Calu3 (cell line): ENCODE measurements around the gene BCL2L1. TPM values are rescaled to one million over a fixed set of nuclear protein-coding genes. Genes with fewer than 3 reads are reported as not detected.

Source experiments
- BruUV-seq: library from RNA; stranded (reverse); fragments of 400-500 nt; replicated peaks from 2 replicates; lab custom pipeline; 2021; lab: Mats Ljungman, UMichigan
- CTCF ChIA-PET: fragments of 300-600 bp; sonication (Branson Sonifier 250); formaldehyde crosslinking; loops from one replicate; lab custom pipeline; 2022; ENCODE audit warnings: antibody characterized with exemption; lab: Charles Lee
- DNase-seq: peaks from one replicate; pipeline ENCODE4 v3.0.0; 2022
- H3K27ac Mint-ChIP-seq: one replicate; pipeline ENCODE4 v1.8.0; 2022; ENCODE audit warnings: mixed read lengths; ENCODE audit not compliant: unreplicated experiment
- H3K27me3 Mint-ChIP-seq: one replicate; pipeline ENCODE4 v1.8.0; 2022; ENCODE audit warnings: mixed read lengths; ENCODE audit not compliant: unreplicated experiment
- H3K36me3 Mint-ChIP-seq: one replicate; pipeline ENCODE4 v1.8.0; 2022; ENCODE audit warnings: mild to moderate bottlenecking, moderate library complexity, mixed read lengths; ENCODE audit not compliant: insufficient read depth, unreplicated experiment
- H3K4me1 Mint-ChIP-seq: one replicate; pipeline ENCODE4 v1.8.0; 2022; ENCODE audit warnings: mild to moderate bottlenecking, low read depth, mixed read lengths; ENCODE audit not compliant: unreplicated experiment
- H3K4me3 Mint-ChIP-seq: one replicate; pipeline ENCODE4 v1.8.0; 2022; ENCODE audit warnings: mild to moderate bottlenecking, low read depth, moderate library complexity, mixed read lengths; ENCODE audit not compliant: unreplicated experiment
- H3K9me3 Mint-ChIP-seq: one replicate; pipeline ENCODE4 v1.8.0; 2022; ENCODE audit warnings: low read depth, mixed read lengths; ENCODE audit not compliant: unreplicated experiment
- CTCF ChIP-seq: fragments of 200-600 bp; IDR thresholded peaks from one replicate; pipeline ENCODE4 v1.8.0; 2022; ENCODE audit warnings: antibody characterized with exemption; ENCODE audit not compliant: unreplicated experiment
- intact Hi-C: fragments of 100-400 bp; cut with micrococcal nuclease; formaldehyde crosslinking; loops from one replicate; pipeline ENCODE4 v1.10.0; 2022; ENCODE audit not compliant: unreplicated experiment
- total RNA-seq: library from RNA; stranded (reverse); gene quantifications from 2 replicates; pipeline ENCODE4 v1.2.3, GENCODE V29; 2022

The BCL2L1 gene
- total RNA-seq, 1 experiment from 2014 or later: 290 TPM

GRCh38 chr20:31764641-31765305, 42.1 kb upstream of the BCL2L1 start:
- CTCF ChIA-PET: no interaction called here
- Mint-ChIP-seq H3K27me3 (no peaks in the 10 kb centered on the region), H3K4me1 (no peaks in the 10 kb centered on the region), H3K4me3 (no peak overlapping the region), H3K27ac (no peak overlapping the region), H3K36me3 (peaks cover 48% of the 10 kb centered on the region), H3K9me3 (no peaks in the 10 kb centered on the region)
- no peak for DNase-seq
- BruUV-seq: no TSS peak
- TF ChIP-seq CTCF: no peak
- intact Hi-C loops: no loop called here

- Mint-ChIP-seq H3K36me3 (peaks cover 44% of the 10 kb centered on the region), H3K4me3 (no peak overlapping the region), H3K27me3 (no peaks in the 10 kb centered on the region), H3K9me3 (no peaks in the 10 kb centered on the region), H3K4me1 (no peaks in the 10 kb centered on the region), H3K27ac (no peak overlapping the region)
- intact Hi-C loops: no loop called here
- TSS peak; percentile 6 for BruUV-seq
- DNase-seq: no peak
- no peak for TF ChIP-seq CTCF
- CTCF ChIA-PET: no interaction called here
Measured at GRCh38 chr20:31760519-31761240, 38.0 kb upstream of the BCL2L1 start.

- TF ChIP-seq CTCF: no peak
- no peak overlapping the region for H3K27ac Mint-ChIP-seq
- no peaks in the 10 kb centered on the region for H3K9me3 Mint-ChIP-seq
- H3K4me1 Mint-ChIP-seq: no peaks in the 10 kb centered on the region
- intact Hi-C loops: no loop called here
- no peak overlapping the region for H3K4me3 Mint-ChIP-seq
- H3K27me3 Mint-ChIP-seq: no peaks in the 10 kb centered on the region
- DNase-seq: no peak
- BruUV-seq: no TSS peak
- H3K36me3 Mint-ChIP-seq: peaks cover 44% of the 10 kb centered on the region
- CTCF ChIA-PET: interaction anchor here (0.7 kb wide), 1 partner anchor 137 kb away, joined by 3 read pairs; no protein-coding TSS in a partner anchor
Measured at GRCh38 chr20:31759836-31760518, 37.3 kb upstream of the BCL2L1 start.

- no peaks in the 10 kb centered on the region for H3K4me1 Mint-ChIP-seq
- peaks cover 44% of the 10 kb centered on the region for H3K36me3 Mint-ChIP-seq
- CTCF ChIA-PET: interaction anchor here (0.6 kb wide), 1 partner anchor 8 kb away, joined by 3 read pairs; no protein-coding TSS in a partner anchor
- no peak overlapping the region for H3K4me3 Mint-ChIP-seq
- no peak for TF ChIP-seq CTCF
- intact Hi-C loops: no loop called here
- no peak overlapping the region for H3K27ac Mint-ChIP-seq
- no peaks in the 10 kb centered on the region for H3K9me3 Mint-ChIP-seq
- H3K27me3 Mint-ChIP-seq: no peaks in the 10 kb centered on the region
- DNase-seq: no peak
- BruUV-seq: no TSS peak
Measured at GRCh38 chr20:31758991-31759390, 36.3 kb upstream of the BCL2L1 start.
